HG03354 (cell line): ENCODE results near the gene ANO4.

Source experiments
- ATAC-seq: cut with Tn5 transposase; IDR thresholded peaks from one replicate; pipeline ENCODE4 v1.9.1; 2021; ENCODE audit warnings: mild to moderate bottlenecking; ENCODE audit not compliant: unreplicated experiment, poor library complexity, severe bottlenecking

The ANO4 gene

GRCh38 chr12:100794441-100795173 lies at the start of gene ANO4:
ANO4 (plus strand) TSS chr12:100794776; CDS start chr12:100901786, 107,010 bp downstream.
- no peak for ATAC-seq

DNA sequence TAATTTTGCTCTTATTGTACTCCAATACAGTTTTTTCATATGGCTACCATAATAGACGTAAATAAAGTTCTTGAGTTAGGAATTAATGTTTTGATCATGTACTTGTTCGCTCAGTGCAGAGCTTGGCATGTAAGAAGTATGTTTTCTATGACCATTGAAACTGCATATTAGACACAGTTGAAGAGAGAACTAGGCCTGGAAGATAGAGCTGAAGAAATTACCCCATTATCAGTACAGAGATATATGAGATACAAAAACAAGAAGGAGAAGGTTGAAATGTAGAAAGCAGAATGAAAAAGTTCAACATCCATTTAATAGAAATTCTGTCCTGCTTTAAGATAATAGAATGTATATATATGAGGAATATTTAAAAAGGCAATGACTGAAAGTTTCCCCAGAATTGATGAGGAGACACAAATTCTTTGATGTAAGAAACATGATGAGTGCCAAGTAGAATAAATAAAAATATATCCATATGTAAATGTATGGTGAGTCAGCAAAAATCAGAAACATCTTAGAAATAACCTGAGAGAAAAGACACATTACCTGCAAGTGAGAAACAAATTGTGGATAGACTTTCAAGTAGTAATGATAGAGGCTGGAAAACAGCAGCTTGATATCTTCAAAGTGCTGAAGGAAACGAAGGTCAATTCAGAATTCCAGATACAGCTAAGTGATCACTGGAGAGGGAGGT lies 49.1 kb upstream of the ANO4 start:
- no peak for ATAC-seq

GRCh38 chr12:100752841-100753240 lies 41.7 kb upstream of the ANO4 start:
- no peak for ATAC-seq

- ATAC-seq: no peak
Observed at GRCh38 chr12:100753837-100754236, 40.7 kb upstream of the ANO4 start.

- no peak for ATAC-seq
Observed at GRCh38 chr12:100755186-100755585, 39.4 kb upstream of the ANO4 start.

DNA sequence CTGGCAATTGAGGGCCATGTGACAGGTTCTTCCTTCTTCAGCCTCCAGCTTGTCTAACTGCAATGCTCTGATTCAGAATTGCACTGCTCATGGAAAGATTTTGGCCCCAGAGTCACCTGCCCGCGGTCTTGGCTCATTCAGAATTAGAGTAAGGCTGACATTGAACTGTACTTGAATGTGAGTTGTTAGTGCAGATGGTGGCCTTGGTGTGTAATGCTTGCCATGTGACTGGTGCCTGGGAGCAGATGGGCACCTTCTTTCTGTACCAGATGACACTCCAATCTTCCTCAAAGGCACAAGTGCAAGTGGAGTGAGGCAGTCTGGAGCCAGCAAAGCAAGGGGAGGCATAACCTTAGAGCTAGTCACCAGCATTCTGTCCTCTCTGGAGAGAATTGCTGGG lies 36.5 kb upstream of the ANO4 start:
- ATAC-seq: no peak

- no peak for ATAC-seq
Observed at GRCh38 chr12:100767371-100767770, 27.2 kb upstream of the ANO4 start.

- ATAC-seq: no peak
Observed at GRCh38 chr12:100767950-100768349, 26.6 kb upstream of the ANO4 start.

DNA sequence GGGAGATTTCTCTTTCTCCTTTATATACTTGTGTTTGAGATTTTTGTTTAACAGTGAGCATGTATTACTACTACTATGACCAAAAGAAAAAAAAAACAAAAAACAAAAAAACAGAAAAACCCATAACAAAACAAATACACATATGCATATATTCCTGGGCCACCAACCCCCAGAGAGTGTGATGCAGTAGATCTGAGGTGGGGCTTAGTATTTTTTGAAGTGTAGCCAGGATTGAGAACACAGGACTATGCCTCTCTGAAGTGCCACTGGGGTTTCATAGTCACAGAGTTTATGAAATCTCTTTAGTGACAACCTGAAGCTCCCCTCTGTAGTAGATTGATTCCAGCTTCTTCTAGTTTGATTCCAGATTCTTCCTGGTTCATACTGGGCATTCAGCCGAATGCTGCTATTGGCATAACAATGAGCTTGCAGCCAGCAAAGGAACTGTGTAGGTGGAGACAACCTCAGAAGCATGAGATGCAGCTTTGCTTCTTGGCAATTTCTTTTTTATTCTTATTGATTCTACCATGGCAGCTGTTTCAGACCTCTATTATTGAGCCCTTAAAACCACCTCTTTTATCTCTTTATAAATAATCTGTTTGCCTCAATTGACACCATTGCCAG lies 15.5 kb upstream of the ANO4 start:
- ATAC-seq: no peak

- no peak for ATAC-seq
Observed at GRCh38 chr12:100789146-100789545, 5.4 kb upstream of the ANO4 start.

DNA sequence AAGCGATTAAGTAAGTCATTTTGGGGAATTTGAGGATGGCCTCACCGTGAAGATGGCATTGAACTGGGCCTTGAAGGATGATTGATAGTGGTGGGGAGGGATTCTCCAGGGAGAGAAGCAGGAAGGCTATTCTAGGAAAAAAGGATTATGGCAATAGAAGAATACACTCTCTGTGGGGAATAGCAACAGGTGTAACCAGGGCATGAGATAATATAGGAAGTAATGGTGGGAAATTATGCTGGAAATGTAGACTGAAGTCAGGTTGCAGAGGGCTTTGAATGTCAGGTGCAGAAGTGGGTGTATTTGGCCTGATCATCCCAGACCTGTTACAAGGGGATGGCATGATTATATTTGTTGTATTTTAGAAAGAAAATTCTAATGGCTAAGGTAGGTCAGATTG lies 4.6 kb upstream of the ANO4 start:
- ATAC-seq: no peak

DNA sequence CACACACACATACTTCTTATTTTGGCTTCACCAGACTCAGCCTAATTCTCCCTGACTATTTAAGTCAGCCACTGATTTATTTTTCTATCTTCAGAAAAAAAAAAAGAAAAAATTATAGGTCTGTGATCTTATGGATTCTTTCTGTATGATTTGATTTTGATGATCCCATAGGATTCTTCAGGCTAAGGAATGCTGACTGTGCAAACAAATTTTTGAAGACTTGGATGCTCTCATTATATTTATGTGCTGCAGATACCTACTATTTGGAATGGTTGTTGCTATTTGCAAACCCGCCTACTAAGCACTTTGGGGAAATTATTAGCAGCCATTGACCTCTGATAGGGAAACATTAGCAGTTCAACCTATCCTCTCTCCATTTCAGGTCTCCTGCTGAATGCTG lies 4.0 kb upstream of the ANO4 start:
- ATAC-seq: no peak

- no peak for ATAC-seq
Observed at GRCh38 chr12:100793182-100793581, 1.4 kb upstream of the ANO4 start.

DNA sequence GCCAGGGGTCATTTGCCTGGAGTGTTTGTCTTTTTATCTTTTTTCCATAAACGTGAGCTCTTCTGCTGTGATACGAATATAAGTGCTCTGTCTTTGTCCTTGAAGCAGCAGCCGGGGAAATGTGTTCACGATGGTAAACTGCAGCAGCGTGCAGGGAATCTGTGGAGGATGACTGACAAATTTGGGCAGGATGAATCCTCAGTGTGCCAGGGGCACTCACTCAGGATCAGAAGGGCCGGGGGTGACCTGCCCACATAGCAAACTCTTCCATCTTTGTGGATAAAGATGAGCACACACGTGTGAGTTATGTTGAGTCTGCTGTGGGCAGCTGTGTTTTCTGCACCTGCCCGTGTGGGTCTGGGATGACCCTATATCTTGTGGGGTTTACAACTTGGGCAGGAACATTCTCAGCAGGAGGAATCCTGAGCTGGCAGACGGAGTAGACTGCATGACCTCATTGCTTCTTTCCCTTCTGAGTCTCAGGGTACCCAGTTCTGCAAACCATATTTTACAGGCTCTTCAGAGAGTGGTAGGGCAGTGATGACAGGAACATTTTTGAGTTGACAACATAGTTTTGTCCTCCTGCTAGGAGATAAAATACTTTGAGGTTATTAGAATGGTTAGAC lies 711 bp downstream of the ANO4 start:
- no peak for ATAC-seq

DNA sequence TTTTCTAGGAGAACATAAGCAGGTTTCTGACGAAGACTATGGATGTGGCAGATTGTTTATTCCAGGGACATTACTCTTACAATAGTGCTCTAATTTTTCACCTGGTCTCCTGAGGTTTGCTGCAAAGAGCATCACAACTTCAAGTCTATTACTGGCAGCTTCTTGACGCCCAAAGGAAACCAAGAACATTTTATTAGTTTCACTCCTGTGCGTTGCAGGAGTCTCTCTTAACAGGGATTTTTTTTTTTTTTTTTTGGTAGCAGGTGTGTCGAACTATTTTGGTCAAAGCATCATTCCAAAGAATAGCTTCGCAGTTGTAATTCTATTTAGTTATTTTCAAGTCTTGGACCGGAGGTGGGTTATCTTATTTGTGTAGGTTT lies 1.2 kb downstream of the ANO4 start:
- no peak for ATAC-seq

GRCh38 chr12:100796621-100797020 lies 2.0 kb downstream of the ANO4 start:
- no peak for ATAC-seq

DNA sequence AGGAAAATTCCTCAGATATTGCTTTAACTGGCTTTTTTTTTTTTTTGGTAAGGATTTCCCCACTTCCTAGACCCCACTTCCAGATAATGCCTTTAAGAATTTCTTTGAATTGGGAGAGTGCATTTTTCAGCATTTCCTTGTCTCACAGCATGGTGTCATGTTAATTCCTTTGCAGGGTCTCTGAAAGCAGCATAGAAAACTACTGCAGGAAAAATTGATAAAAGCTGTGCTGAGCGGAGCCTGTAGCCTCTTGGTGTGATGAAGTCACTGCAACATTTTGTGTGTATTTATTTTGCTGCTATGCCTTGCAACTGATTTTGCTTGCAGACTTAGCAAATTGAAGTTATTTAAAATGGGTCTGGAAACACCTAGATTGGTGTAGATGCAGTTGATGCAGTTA lies 2.7 kb downstream of the ANO4 start:
- no peak for ATAC-seq

- ATAC-seq: no peak
Observed at GRCh38 chr12:100797786-100798185, 3.2 kb downstream of the ANO4 start.

- ATAC-seq: no peak
Observed at GRCh38 chr12:100798286-100799160, 3.9 kb downstream of the ANO4 start.

DNA sequence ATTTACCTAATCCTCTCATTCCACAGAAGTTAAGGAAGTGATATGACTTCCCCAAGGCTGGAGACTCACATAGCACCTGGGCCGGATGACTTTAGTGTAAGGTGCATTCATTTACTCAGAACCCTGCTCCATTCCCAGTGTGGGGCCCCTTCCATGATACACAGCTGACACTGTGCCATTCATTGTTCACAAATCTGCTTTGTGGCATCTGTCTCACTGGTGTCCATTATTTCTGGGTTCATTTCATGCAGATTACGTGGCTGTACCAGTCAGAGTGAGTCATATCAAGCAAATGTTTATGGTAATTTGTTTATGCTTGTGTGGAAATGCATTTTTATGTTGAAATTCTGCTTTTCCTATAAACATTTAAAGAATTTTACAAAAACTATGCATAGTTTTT lies 5.2 kb downstream of the ANO4 start:
- ATAC-seq: no peak
